Esophagus squamous epithelium (tissue), 4 donors: ENCODE results near the gene GALNT10.

Experiments used
- CTCF ChIP-seq, 6 experiments: fragments of 450-650 bp in 4 of 6; fragments of 200-600 bp in 2 of 6; sonication (generic) in 2 of 6; IDR thresholded peaks; one replicate each; pipeline ENCODE4 v1.5.1; 2016 to 2019; ENCODE audit warnings: antibody characterized with exemption in 6 of 6, mild to moderate bottlenecking in 4 of 6, moderate library complexity in 4 of 6
- POLR2A ChIP-seq, 4 donors: fragments of 450-650 bp; IDR thresholded peaks; one replicate each; pipeline ENCODE4 v1.6.1; 2017; ENCODE audit warnings: antibody characterized with exemption in 4 of 4, mild to moderate bottlenecking in 4 of 4, moderate library complexity in 3 of 4

GRCh38 chr5:154370119-154370518, 179.6 kb downstream of the GALNT10 start:
- TF ChIP-seq CTCF (IDR thresholded peaks at IDR 0.05) (no peak), POLR2A (IDR thresholded peaks at IDR 0.05) (no peak)
